Suprapubic skin (tissue), 4 donors: Measurements from ENCODE around the gene TRIP12. TPM values are rescaled to one million over a fixed set of nuclear protein-coding genes. Genes with fewer than 3 reads are reported as not detected.
A peak's percentile ranks its signal among the peaks of the same experiment; 100 is the strongest.
"Not testable (repeated sequence)": the region's sequence is repeated elsewhere in the genome, so short reads cannot be mapped to it uniquely, and the experiment has no call there.

Experiments used
- DNase-seq, 2 donors: peaks; one replicate each; pipeline ENCODE4 v3.0.0-alpha.2; 2019; ENCODE audit warnings: low spot score in 2 of 2
- H3K27ac ChIP-seq: fragments of 200-600 bp; sonication (generic); one replicate; pipeline ENCODE4 v1.5.1; 2019
- H3K27me3 ChIP-seq: fragments of 200-600 bp; sonication (generic); one replicate; pipeline ENCODE4 v1.5.1; 2019
- H3K36me3 ChIP-seq: fragments of 200-600 bp; sonication (generic); one replicate; pipeline ENCODE4 v1.5.1; 2019
- H3K4me1 ChIP-seq: fragments of 200-600 bp; sonication (generic); one replicate; pipeline ENCODE4 v1.5.1; 2019
- H3K4me3 ChIP-seq: fragments of 200-600 bp; sonication (generic); one replicate; pipeline ENCODE4 v1.5.1; 2019; ENCODE audit warnings: mild to moderate bottlenecking
- H3K9me3 ChIP-seq: fragments of 200-600 bp; sonication (generic); one replicate; pipeline ENCODE4 v1.5.1; 2019
- EP300 ChIP-seq: sonication (generic); formaldehyde crosslinking; IDR thresholded peaks from one replicate; pipeline ENCODE4 v1.6.1; 2017; ENCODE audit warnings: antibody characterized with exemption
- POLR2A ChIP-seq, 2 donors: fragments of 450-650 bp; IDR thresholded peaks; one replicate each; pipeline ENCODE4 v1.6.1; 2017; ENCODE audit warnings: antibody characterized with exemption in 2 of 2, mild to moderate bottlenecking in 2 of 2, moderate library complexity in 2 of 2
- POLR2AphosphoS5 ChIP-seq, 3 donors: sonication (generic); formaldehyde crosslinking; IDR thresholded peaks; one replicate each; pipeline ENCODE4 v1.6.1; 2017; ENCODE audit warnings: antibody characterized with exemption in 3 of 3
- WGBS: methylation state at CpG from one replicate; pipeline ENCODE4 v1.1.5; 2018; 5-methylcytosine and 5-hydroxymethylcytosine counted together
- total RNA-seq, 4 donors: library from RNA; depleted of rRNA; stranded (reverse); fragments of >200 nt; gene quantifications; one replicate each; pipeline ENCODE4 v1.1.0, GENCODE V29; 2016
- TF ChIP-seq, protein P1 (sequence below), 2 donors: fragments of 200-600 bp in 1 of 2; fragments of 450-650 bp in 1 of 2; sonication (generic) in 1 of 2; IDR thresholded peaks; one replicate each; pipeline ENCODE4 v1.5.1; 2016 to 2019; ENCODE audit warnings: antibody characterized with exemption in 2 of 2, mild to moderate bottlenecking in 1 of 2, moderate library complexity in 1 of 2

TRIP12 gene
- total RNA-seq, 4 donors from 2014 or later, result 124 to 227 (median 143) TPM

- H3K36me3 ChIP-seq, result no peaks in the 10 kb centered on the region
- no peak for TF ChIP-seq POLR2AphosphoS5 (IDR thresholded peaks at IDR 0.05)
- TF ChIP-seq, protein P1, sequence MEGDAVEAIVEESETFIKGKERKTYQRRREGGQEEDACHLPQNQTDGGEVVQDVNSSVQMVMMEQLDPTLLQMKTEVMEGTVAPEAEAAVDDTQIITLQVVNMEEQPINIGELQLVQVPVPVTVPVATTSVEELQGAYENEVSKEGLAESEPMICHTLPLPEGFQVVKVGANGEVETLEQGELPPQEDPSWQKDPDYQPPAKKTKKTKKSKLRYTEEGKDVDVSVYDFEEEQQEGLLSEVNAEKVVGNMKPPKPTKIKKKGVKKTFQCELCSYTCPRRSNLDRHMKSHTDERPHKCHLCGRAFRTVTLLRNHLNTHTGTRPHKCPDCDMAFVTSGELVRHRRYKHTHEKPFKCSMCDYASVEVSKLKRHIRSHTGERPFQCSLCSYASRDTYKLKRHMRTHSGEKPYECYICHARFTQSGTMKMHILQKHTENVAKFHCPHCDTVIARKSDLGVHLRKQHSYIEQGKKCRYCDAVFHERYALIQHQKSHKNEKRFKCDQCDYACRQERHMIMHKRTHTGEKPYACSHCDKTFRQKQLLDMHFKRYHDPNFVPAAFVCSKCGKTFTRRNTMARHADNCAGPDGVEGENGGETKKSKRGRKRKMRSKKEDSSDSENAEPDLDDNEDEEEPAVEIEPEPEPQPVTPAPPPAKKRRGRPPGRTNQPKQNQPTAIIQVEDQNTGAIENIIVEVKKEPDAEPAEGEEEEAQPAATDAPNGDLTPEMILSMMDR (IDR thresholded peaks at IDR 0.05), result no peak
These were observed 3.4 kb upstream of the TRIP12 start for GRCh38 chr2:229925201-229925600.

GRCh38 chr2:229924541-229924940 lies 2.7 kb upstream of the TRIP12 start:
- not testable (repeated sequence) for H3K9me3 ChIP-seq, DNase-seq, H3K36me3 ChIP-seq, H3K27me3 ChIP-seq, H3K4me3 ChIP-seq, H3K27ac ChIP-seq
- WGBS, result 96% methylated on average over 10 of the region's 10 CpGs
- peaks cover 28% of the 10 kb centered on the region for H3K4me1 ChIP-seq

More at GRCh38 chr2:229925201-229925600, 3.4 kb upstream of the TRIP12 start:
- no peaks in the 10 kb centered on the region for H3K9me3 ChIP-seq
- H3K4me3 ChIP-seq, result no peak overlapping the region
- peaks cover 21% of the 10 kb centered on the region for H3K4me1 ChIP-seq
- DNase-seq, result no peak
- H3K27ac ChIP-seq, result no peak overlapping the region
- no peaks in the 10 kb centered on the region for H3K27me3 ChIP-seq

- TF ChIP-seq POLR2AphosphoS5 (IDR thresholded peaks at IDR 0.05) (no peak), EP300 (no peak)
- DNase-seq, result peak in 1 of 2 donors; percentile 94
- Histone ChIP-seq H3K27me3 (no peaks in the 10 kb centered on the region), H3K36me3 (no peaks in the 10 kb centered on the region), H3K4me1 (peaks cover 38% of the 10 kb centered on the region), H3K27ac (peak within 1 kb of the TSS; percentile 96), H3K9me3 (no peaks in the 10 kb centered on the region), H3K4me3 (peak within 1 kb of the TSS; percentile 98)
- 1% methylated on average over 46 of the region's 61 CpGs for WGBS
These were observed 909 bp upstream of the TRIP12 start, which contains the start of gene FBXO36 for GRCh38 chr2:229922449-229923386. TSS of gene FBXO36 (plus strand) at chr2:229922503. CDS start at chr2:229922514, 11 bp downstream.

- Histone ChIP-seq H3K27ac (peak overlapping the region; percentile 96), H3K4me3 (peak overlapping the region; percentile 98), H3K9me3 (no peaks in the 10 kb centered on the region), H3K27me3 (no peaks in the 10 kb centered on the region), H3K36me3 (no peaks in the 10 kb centered on the region), H3K4me1 (peaks cover 38% of the 10 kb centered on the region)
- under 1% methylated on average over 35 of the region's 60 CpGs for WGBS
- peak; percentile 82 to 86 for DNase-seq
- TF ChIP-seq POLR2AphosphoS5 (IDR thresholded peaks at IDR 0.05) (no peak), EP300 (no peak), POLR2A (IDR thresholded peaks at IDR 0.05) (peak in 1 of 2 donors; percentile 28)
- TF ChIP-seq, protein P1 (IDR thresholded peaks at IDR 0.05), result no peak
These were observed 513 bp downstream of the TRIP12 start for GRCh38 chr2:229921101-229921891.

GRCh38 chr2:229920011-229920641 lies 1.7 kb downstream of the TRIP12 start:
- Histone ChIP-seq H3K9me3 (no peaks in the 10 kb centered on the region), H3K36me3 (no peaks in the 10 kb centered on the region), H3K27ac (peak overlapping the region; percentile 96), H3K4me3 (peak overlapping the region; percentile 98), H3K4me1 (peaks cover 38% of the 10 kb centered on the region), H3K27me3 (no peaks in the 10 kb centered on the region)
- TF ChIP-seq EP300 (no peak), POLR2A (IDR thresholded peaks at IDR 0.05) (no peak), POLR2AphosphoS5 (IDR thresholded peaks at IDR 0.05) (no peak)
- TF ChIP-seq, protein P1 (IDR thresholded peaks at IDR 0.05), result no peak
- WGBS, result 4% methylated on average over 20 of the region's 20 CpGs
- DNase-seq, result no peak
